ENCODE results near the gene DOCK3.
A peak's percentile ranks its signal among the peaks of the same experiment; 100 is the strongest.
"Not testable (repeated sequence)": the region's sequence is repeated elsewhere in the genome, so short reads cannot be mapped to it uniquely, and the experiment has no call there.

DOCK3 gene

DNA sequence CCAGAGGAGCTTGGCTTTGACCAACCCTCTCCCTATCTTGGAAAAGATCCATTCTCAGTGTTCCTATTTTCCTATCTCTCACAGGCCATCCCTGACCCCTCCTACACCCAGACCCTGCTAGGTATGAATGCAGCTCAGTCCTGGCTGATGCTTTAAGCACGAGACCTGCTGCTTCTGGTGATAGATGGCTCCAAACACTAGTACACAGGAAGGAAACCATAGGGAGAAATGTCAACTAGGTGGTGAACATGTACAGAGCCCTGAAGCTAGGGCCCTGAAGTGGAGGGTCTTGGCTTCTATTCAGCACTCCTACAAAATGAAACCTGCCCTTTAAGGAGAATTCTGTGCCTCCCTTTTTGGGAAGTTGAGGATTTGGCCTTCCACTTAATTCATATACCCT lies 662.9 kb downstream of the DOCK3 start:
- DNase-seq: no peak

DNA sequence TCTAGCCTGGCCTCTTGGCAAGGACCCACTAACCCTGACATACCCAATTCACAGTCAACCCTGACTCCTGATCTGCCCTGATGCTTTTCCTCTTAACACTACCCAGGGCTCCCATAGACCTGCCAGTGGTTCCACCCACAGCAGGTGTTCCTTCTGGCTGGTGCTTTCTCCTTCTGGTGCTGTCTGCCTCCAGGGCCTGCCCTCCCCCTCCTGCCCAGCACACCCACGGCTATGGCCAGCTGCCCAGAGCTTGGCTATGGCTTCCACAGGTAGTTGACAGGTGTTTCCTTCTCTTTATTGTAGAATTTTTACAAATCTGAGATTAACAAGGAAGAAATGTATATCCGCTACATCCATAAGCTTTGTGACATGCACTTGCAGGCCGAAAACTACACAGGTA lies 663.9 kb downstream of the DOCK3 start:
- no peak for DNase-seq

- DNase-seq: no peak
Measured at GRCh38 chr3:51340013-51340829, 665.5 kb downstream of the DOCK3 start.

DNA sequence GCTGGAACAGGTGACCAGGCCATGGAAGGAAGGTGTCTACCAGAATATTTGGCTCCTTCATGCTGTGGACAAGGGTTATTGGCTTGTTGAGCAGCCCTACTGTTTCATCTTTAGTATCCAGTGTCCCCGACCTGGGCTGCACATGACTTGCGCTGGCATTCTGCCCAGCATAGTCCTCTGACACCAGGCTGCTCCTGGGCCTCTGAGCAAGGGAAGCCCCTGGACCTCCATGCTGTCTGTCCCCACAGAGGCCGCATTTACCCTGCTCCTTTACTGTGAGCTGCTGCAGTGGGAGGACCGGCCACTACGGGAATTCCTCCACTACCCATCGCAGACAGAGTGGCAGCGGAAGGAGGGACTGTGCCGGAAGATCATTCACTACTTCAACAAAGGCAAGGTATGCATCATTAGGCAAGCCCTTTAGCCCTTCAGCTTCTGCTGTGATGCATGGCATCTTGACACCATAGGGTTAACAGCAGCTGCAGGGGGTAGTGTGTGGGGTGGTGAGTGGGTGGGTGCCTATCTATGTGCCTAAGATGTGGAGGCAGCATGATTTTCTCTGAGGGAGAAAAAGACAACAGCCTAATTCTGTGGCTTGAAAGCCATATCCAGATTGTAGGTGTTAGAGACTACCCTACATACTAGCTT lies 666.4 kb downstream of the DOCK3 start:
- no peak for DNase-seq

GRCh38 chr3:51343918-51344687 lies 669.4 kb downstream of the DOCK3 start:
- DNase-seq: no peak

- no peak for DNase-seq
Measured at GRCh38 chr3:51350751-51351150, 676.0 kb downstream of the DOCK3 start.

DNA sequence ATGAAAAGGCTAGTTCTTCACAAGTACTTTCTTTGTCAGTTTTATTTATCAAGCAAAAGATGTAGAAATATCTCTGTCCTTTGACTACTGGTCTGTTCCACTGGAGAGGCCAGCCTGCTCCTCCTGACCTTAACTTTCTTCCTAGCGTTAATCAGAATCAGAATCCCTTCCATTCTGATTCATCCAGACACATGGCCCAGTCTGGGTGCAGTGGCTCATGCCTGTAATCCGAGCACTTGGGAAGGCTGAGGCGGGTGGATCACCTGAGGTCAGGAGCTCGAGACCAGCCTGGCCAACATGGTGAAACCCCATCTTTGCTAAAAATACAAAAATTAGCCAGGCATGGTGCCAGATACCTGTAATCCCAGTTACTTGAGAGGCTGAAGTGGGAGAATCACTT lies 678.4 kb downstream of the DOCK3 start:
- DNase-seq: no peak

DNA sequence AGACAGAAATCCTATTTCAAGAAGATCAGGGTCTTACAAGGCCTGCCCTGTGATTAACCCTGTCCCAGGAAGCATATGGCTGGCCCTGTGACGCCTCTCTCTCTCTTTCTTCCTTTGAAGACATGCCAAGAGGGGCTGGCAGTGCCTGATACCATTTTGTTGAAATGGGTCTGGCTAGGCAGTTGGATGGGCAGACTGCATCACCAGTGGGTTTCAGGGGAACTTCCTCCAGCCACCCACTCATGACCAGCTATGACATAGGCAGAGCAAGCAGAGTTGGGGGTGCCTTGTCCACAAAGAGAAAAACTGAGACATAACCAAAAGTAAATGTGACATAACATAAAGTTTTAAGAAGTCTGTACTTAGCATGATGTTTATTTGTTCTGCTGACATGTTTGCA lies 679.0 kb downstream of the DOCK3 start:
- no peak for DNase-seq

DNA sequence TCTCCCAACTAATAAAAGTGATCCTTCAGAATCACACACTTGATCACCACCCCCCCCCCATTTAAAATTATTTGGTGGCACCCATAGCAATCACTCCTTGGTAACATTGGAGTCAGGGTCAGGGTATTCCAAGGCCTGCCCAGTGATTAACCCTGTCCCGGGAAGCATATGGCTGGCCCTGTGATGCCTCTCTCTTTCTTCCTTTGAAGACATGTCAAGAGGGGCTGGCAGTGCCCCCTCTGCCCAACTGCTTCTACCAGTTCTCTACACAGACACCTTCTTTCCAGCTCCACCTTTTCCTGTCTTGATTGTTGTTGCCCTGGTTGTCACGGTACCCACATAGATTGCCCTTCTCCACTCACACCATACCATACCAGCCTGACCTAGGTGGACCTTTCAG lies 679.4 kb downstream of the DOCK3 start:
- no peak for DNase-seq

DNA sequence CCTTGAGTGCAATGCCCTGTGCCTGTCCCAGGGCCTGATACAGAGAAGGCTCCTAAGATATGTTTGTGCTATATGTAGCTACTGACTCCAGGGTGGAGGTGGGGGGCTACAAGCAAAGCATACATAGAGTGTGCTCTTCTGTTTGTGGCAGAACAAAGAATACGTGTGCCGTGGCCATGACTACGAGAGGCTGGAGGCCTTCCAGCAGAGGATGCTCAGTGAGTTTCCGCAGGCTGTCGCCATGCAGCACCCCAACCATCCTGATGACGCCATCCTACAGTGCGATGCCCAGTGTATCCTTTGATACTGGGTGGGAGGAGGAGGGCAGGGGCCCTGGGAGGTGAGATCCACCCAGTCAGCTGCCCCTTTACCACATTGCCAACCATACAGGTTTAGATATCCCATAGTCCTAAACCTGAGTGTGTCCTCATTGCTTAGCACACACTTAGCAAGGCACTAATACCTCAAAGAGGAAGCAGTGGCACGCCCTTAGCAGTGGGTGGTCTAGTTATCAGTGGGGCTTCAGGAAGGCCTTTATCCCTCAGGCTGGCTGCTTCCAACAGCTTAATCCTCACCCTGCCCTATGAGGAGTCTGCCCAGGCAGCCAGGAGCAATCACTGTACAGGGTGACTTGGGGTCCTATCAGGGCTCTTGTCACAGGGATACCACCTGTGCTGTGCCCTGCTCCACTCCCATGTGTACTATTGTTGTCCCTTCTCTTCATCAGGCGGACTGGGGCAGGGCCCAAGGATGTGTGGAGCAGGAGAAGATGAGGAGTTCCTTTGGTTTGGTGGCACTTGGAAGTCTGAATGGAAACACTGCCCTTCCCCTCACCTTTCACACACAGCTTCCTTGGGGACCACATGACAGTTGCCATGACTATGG lies 680.2 kb downstream of the DOCK3 start:
- DNase-seq: no peak

GRCh38 chr3:51355891-51356578 lies 681.3 kb downstream of the DOCK3 start:
- DNase-seq: no peak

GRCh38 chr3:51357856-51358255 lies 683.1 kb downstream of the DOCK3 start:
- no peak for DNase-seq

DNA sequence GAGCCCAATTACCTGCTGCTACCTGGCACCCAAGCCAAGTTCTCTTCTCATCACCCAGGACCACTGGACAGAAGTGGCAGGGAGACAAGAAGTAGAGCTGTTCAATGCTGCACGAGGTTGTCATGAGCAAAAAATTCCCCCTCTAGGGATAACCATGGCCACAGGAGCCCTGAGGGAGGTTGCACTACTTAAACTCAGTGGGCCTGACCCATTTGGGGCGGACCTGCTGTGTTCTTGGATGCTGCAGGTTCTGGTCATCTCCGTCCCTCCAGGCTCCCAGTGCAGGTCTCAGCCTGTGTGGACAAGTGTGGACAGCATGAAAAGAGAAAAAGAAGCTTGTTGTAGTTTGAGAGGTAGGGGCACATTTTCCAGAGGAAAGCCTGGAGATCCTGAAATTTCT lies 684.3 kb downstream of the DOCK3 start:
- no peak for DNase-seq

DNA sequence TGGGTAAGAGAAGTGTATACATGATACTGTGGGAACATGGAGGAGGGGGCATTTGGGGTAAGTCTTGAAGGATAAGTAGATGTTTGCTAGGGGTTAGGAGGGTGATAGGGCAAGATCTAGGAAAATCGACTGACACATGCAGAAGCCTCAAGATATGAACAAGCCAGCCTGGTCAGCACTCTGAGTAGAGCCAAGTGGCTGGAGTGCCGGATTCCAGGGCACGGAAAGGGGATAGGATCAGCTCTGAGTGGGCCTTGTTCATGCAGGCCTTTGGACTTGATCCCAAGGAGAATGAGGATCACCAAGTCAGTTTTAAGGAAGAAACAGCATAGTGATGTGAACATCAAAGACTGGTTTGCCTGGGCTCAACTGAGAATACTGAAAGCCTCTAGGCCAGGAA lies 686.1 kb downstream of the DOCK3 start:
- DNase-seq: no peak

DNA sequence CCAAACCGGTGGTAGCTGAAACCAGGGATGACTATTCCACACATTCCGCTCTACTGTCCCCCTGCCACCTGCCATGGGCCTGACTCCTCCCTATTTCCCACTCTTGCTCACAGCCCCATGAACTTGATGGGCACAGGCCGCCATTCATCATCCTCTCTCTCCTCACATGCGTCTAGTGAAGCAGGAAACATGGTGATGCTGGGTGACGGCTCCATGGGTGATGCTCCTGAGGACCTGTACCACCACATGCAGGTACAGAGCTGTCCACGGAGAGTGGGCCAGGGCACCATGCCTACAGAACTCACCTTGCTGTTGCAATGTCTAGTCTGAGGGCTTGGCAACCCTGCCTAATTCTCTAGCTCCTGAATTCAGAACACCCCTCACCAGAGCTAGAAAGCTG lies 687.0 kb downstream of the DOCK3 start:
- no peak for DNase-seq

GRCh38 chr3:51362476-51362875 lies 687.7 kb downstream of the DOCK3 start:
- DNase-seq: no peak

DNA sequence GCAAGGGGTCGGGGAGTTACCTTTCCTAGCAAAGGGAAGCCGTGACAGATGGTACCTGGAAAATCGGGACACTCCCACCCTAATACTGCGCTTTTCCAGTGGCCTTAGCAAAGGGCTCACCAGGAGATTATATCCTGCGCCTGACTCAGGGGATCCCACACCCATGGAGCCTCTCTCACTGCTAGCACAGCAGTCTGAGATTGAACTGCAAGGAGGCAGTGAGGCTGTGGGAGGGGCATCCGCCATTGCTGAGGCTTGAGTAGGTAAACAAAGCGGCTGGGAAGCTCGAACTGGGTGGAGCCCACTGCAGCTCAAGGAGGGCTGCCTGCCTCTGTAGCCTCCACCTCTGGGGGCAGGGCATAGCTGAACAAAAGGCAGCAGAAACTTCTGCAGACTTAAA lies 693.5 kb downstream of the DOCK3 start:
- DNase-seq: not testable (repeated sequence)

- DNase-seq: peak; percentile 65
Measured at GRCh38 chr3:51371943-51372557, 697.3 kb downstream of the DOCK3 start.

- no peak for DNase-seq
Measured at GRCh38 chr3:51373658-51374421, 699.1 kb downstream of the DOCK3 start.

DNA sequence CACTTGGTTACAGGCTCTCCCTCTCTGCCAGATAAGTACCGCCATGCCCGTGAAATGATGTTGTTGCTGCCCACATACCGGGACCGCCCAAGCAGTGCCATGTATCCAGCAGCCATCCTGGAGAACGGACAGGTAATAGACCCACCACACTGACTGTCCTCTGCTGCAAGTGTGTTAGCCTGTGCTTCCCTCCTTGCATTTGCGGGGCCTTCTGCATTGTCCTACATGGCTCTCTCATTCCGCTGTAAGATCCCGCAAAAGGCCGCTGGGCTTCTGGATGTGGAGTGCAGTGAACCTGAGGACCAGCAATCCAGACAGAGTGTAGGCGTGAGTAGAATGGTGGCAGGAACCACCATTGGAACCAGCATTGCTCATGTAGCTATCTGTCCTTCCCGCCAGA lies 699.7 kb downstream of the DOCK3 start:
- no peak for DNase-seq

DNA sequence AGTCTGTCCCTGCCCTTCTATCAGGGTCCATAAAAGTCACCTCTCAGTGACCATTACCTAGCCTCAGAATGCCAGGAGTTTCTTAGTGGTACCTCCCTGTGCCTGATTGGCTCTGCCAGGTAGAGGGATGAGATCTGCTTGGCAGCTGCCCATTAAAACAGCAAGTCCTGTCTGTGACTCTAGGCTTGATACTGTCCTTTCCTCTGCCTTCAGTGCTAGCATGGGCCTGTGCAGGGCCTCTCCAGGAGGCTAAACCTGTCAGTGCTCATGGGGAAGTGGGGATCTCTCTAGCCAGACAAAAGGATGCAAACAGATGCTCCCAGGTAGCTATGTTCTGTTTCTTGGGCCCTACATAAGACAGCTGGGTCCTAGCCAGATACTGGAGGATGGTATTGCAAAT lies 700.4 kb downstream of the DOCK3 start:
- DNase-seq: no peak
